ENCODE results near the gene STAG1.
"Not testable (repeated sequence)": the region's sequence is repeated elsewhere in the genome, so short reads cannot be mapped to it uniquely, and the experiment has no call there.

STAG1 gene

GRCh38 chr3:136733317-136733833, 18.8 kb downstream of the STAG1 start:
- H3K4me3 ChIP-seq (ENCODE audit: low read length), result no peak overlapping the region
- peak; percentile 60 for DNase-seq (ENCODE audit: low read depth)
- TF ChIP-seq, protein P1, sequence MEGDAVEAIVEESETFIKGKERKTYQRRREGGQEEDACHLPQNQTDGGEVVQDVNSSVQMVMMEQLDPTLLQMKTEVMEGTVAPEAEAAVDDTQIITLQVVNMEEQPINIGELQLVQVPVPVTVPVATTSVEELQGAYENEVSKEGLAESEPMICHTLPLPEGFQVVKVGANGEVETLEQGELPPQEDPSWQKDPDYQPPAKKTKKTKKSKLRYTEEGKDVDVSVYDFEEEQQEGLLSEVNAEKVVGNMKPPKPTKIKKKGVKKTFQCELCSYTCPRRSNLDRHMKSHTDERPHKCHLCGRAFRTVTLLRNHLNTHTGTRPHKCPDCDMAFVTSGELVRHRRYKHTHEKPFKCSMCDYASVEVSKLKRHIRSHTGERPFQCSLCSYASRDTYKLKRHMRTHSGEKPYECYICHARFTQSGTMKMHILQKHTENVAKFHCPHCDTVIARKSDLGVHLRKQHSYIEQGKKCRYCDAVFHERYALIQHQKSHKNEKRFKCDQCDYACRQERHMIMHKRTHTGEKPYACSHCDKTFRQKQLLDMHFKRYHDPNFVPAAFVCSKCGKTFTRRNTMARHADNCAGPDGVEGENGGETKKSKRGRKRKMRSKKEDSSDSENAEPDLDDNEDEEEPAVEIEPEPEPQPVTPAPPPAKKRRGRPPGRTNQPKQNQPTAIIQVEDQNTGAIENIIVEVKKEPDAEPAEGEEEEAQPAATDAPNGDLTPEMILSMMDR (conservative IDR thresholded peaks at IDR 0.05; ENCODE audit: low read length), result no peak

DNA sequence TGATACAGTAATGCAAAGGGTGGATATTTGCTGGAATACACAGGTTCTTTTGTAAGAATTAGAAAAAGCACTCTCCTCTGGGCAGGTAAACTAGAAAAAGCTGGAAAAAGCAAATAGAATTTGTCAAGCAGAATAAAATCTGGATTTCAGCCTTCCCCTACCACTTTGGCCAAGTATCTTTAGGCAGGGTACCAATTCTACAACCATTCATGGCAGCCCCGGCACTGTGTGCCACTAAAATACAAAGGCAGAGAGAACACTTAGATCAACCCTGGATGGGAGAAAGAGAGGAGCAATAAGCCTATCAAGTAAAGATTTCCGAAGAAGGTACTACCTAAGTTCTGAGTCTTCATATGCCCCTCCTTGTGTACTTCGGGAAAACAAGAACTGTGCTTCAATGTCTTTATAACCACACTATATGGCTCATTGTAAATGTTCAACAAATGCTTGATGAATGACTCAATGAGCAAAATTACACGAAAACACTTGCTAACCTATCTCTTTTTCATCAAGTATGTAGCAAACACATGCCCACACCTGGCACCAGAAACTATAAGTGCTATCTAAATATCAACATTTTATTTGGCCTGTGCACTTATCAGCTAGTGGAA, 20.8 kb downstream of the STAG1 start:
- TF ChIP-seq, protein P1 (conservative IDR thresholded peaks at IDR 0.05; ENCODE audit: low read length), result no peak
- DNase-seq (ENCODE audit: low read depth), result no peak
- no peak overlapping the region for H3K4me3 ChIP-seq (ENCODE audit: low read length)

DNA sequence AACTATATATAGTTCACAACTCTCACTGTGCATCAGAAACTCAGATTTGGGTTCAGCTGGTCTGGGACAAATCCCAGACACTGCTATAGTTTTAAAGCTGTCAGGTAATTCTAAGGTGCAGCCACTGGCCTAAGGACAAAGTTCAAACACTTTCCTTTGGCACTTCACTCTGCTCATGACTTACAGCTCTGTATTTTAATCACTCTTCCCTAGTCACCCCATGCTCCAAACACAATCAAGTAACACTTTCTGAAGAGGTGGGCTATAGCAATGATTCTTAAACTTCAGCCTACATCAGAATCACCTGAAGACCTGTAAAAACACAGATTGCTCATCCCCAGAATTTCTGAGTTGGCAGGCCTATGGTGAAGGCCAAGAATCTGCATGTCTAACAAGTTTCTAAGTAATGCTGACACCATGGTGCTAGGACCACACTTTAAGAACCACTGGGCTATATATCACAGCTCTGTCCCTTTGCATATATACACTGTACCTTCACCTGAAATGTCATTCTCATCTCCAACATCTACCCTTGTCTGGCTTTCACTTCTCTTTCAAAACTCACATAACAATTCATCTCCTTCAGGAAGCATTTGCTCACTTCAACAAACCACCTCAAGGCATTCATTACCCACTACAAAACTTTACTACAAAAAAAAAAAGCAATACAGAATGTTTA, 21.4 kb downstream of the STAG1 start:
- no peak for DNase-seq (ENCODE audit: low read depth)
- TF ChIP-seq, protein P1 (conservative IDR thresholded peaks at IDR 0.05; ENCODE audit: low read length), result no peak

DNA sequence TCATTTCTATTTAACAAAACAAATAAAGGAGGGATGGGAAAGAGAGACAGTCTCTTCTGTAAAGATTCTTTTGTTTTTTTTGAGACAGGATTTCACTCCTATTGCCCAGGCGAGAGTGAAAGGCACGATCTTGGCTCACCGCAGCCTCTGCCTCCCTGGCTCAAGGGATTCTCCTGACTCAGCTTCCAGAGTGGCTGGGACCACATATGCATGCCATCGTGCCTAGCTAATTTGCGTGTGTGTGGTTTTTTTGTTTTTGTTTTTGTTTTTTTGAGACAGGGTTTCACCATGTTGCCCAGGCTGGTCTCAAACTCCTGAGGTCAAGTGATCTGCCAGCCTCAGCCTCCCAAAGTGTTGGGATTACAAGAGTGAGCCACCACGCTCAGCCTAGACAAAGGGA, 23.3 kb downstream of the STAG1 start:
- peak; percentile 96 for DNase-seq (ENCODE audit: low read depth)
- TF ChIP-seq, protein P1 (conservative IDR thresholded peaks at IDR 0.05; ENCODE audit: low read length), result no peak
- peak overlapping the region; percentile 44 for H3K4me3 ChIP-seq (ENCODE audit: low read length)

More for the DNA sequence above, 21.4 kb downstream of the STAG1 start:
- no peak overlapping the region for H3K4me3 ChIP-seq (ENCODE audit: low read length)

- peak overlapping the region; percentile 44 for H3K4me3 ChIP-seq (ENCODE audit: low read length)
- TF ChIP-seq, protein P1 (conservative IDR thresholded peaks at IDR 0.05; ENCODE audit: low read length), result no peak
- peak; percentile 14 for DNase-seq (ENCODE audit: low read depth)
These were observed 23.7 kb downstream of the STAG1 start for GRCh38 chr3:136728473-136728872.

DNA sequence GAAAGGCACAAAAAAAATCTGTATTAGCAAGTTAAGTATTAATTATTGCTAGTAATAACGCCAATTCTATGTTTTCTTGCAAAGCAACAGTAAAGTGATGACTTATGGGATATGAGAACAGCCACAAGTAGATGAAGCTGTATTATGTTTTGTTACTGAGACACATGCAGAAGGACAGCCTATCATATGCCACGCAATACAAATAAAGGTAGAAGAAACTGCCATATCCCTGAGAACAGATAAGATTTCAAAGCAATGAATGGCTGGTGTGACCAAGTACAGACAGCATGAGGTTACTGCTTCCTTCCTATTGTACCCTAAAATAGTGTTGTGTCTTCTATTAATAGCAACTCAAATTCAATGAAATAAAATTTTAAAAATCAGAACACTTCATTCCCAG, 26.7 kb downstream of the STAG1 start:
- H3K4me3 ChIP-seq (ENCODE audit: low read length), result no peak overlapping the region
- no peak for DNase-seq (ENCODE audit: low read depth)
- TF ChIP-seq, protein P1 (conservative IDR thresholded peaks at IDR 0.05; ENCODE audit: low read length), result no peak

DNA sequence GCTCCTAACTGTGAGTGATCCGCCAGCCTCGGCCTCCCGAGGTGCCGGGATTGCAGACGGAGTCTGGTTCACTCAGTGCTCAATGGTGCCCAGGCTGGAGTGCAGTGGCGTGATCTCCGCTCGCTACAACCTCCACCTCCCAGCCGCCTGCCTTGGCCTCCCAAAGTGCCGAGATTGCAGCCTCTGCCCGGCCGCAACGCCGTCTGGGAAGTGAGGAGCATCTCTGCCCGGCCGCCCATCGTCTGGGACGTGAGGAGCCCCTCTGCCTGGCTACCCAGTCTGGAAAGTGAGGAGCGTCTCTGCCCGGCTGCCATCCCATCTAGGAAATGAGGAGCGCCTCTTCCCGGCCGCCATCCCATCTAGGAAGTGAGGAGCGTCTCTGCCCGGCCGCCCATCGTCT, 29.3 kb downstream of the STAG1 start:
- DNase-seq (ENCODE audit: low read depth); H3K4me3 ChIP-seq (ENCODE audit: low read length): not testable (repeated sequence)

GRCh38 chr3:136722399-136722798, 29.8 kb downstream of the STAG1 start:
- not testable (repeated sequence) for H3K4me3 ChIP-seq (ENCODE audit: low read length); DNase-seq (ENCODE audit: low read depth)

Measured in AG10803 (cell line).